IMR-90 (cell line): Measurements from ENCODE around the gene GSTO1. TPM values are rescaled to one million over a fixed set of nuclear protein-coding genes. Genes with fewer than 3 reads are reported as not detected.

Source experiments
- ATAC-seq: fragments of 200-7000 bp; cut with Tn5 transposase; 2 replicates; pipeline ENCODE4 v1.9.1; 2020; ENCODE audit warnings: low read depth, mild to moderate bottlenecking, moderate library complexity
- BruUV-seq: library from RNA; stranded (reverse); fragments of 400-500 nt; replicated peaks from 2 replicates; lab custom pipeline; 2021; lab: Mats Ljungman, UMichigan
- CTCF ChIA-PET: fragments of 300-600 bp; formaldehyde crosslinking; extraction: SDS; loops from one replicate; lab custom pipeline; 2021; ENCODE audit warnings: antibody characterized with exemption; lab: Yijun Ruan, JAX
- POLR2A ChIA-PET: fragments of 300-600 bp; sonication (Branson Sonifier 250); formaldehyde crosslinking; loops from one replicate; lab custom pipeline; 2022; ENCODE audit warnings: antibody characterized with exemption; ENCODE audit not compliant: unreplicated experiment; lab: Charles Lee
- DNase-seq: peaks from one replicate; pipeline ENCODE4 v3.0.0; 2013
- H2AFZ ChIP-seq: replicated peaks from 2 replicates; pipeline ENCODE3; 2013; ENCODE audit warnings: low read length, mild to moderate bottlenecking; ENCODE audit not compliant: poor library complexity
- H2AK5ac ChIP-seq: 2 replicates; pipeline ENCODE4 v1.6.1; 2013; ENCODE audit warnings: low read depth, low read length, inconsistent platforms
- H2AK9ac ChIP-seq: replicated peaks from 2 replicates; pipeline ENCODE3; 2013; ENCODE audit warnings: mild to moderate bottlenecking, low read depth, low read length, moderate library complexity; ENCODE audit not compliant: poor library complexity
- H2BK120ac ChIP-seq: 2 replicates; pipeline ENCODE4 v1.6.1; 2013; ENCODE audit warnings: low read depth, low read length, inconsistent platforms
- H2BK15ac ChIP-seq: 3 replicates; pipeline ENCODE4 v1.6.1; 2013; ENCODE audit warnings: low read depth, low read length, inconsistent platforms
- H2BK20ac ChIP-seq: 2 replicates; pipeline ENCODE4 v1.6.1; 2013; ENCODE audit warnings: low read depth, mild to moderate bottlenecking, inconsistent platforms, low read length, moderate library complexity
- H2BK5ac ChIP-seq: 2 replicates; pipeline ENCODE4 v1.6.1; 2013; ENCODE audit warnings: mild to moderate bottlenecking, low read depth, low read length, inconsistent platforms; ENCODE audit not compliant: poor library complexity, severe bottlenecking
- H3K14ac ChIP-seq: replicated peaks from 2 replicates; pipeline ENCODE4 v1.6.1; 2013; ENCODE audit warnings: low read depth, low read length, inconsistent platforms
- H3K18ac ChIP-seq: 2 replicates; pipeline ENCODE4 v1.6.1; 2013; ENCODE audit warnings: low read depth, low read length, control low read depth
- H3K23ac ChIP-seq: 2 replicates; pipeline ENCODE4 v1.6.1; 2013; ENCODE audit warnings: low read depth, low read length, inconsistent platforms
- H3K27ac ChIP-seq: 2 replicates; pipeline ENCODE4 v1.5.1; 2013; ENCODE audit warnings: mild to moderate bottlenecking, control low read depth, low read length; ENCODE audit not compliant: insufficient read depth
- H3K27me3 ChIP-seq: 2 replicates; pipeline ENCODE4 v1.6.1; 2013; ENCODE audit warnings: low read length; ENCODE audit not compliant: control insufficient read depth, insufficient read depth
- H3K36me3 ChIP-seq: 2 replicates; pipeline ENCODE4 v1.6.1; 2013; ENCODE audit warnings: low read length, mixed read lengths; ENCODE audit not compliant: control insufficient read depth, insufficient read depth
- H3K4ac ChIP-seq: 2 replicates; pipeline ENCODE4 v1.6.1; 2013; ENCODE audit warnings: low read depth, low read length, inconsistent platforms
- H3K4me1 ChIP-seq: 2 replicates; pipeline ENCODE4 v1.6.1; 2013; ENCODE audit warnings: low read length, mixed read lengths; ENCODE audit not compliant: control insufficient read depth, insufficient read depth
- H3K4me2 ChIP-seq: 2 replicates; pipeline ENCODE4 v1.6.1; 2013; ENCODE audit warnings: low read depth, mild to moderate bottlenecking, control low read depth, low read length, moderate library complexity
- H3K4me3 ChIP-seq: 2 replicates; pipeline ENCODE4 v1.5.1; 2013; ENCODE audit warnings: low read depth, mild to moderate bottlenecking, control low read depth, low read length, moderate library complexity; ENCODE audit not compliant: insufficient read depth
- H3K56ac ChIP-seq: 2 replicates; pipeline ENCODE4 v1.6.1; 2013; ENCODE audit warnings: low read length, inconsistent platforms; ENCODE audit not compliant: insufficient read depth; ENCODE audit errors: extremely low read depth
- H3K79me1 ChIP-seq, 2 experiments: 2 replicates each; pipeline ENCODE4 v1.6.1; 2013; ENCODE audit warnings: low read length in 2 of 2, inconsistent platforms in 1 of 2, low read depth in 1 of 2
- H3K9ac ChIP-seq: 2 replicates; pipeline ENCODE4 v1.6.1; 2013; ENCODE audit warnings: low read depth, low read length, control low read depth
- H3K9me1 ChIP-seq: 2 replicates; pipeline ENCODE4 v1.6.1; 2013; ENCODE audit warnings: low read length, inconsistent platforms; ENCODE audit not compliant: insufficient read depth
- H3K9me3 ChIP-seq: 2 replicates; pipeline ENCODE4 v1.6.1; 2013; ENCODE audit warnings: low read length; ENCODE audit not compliant: control insufficient read depth, insufficient read depth
- H4K20me1 ChIP-seq: 2 replicates; pipeline ENCODE4 v1.6.1; 2013; ENCODE audit warnings: low read length, inconsistent platforms; ENCODE audit not compliant: insufficient read depth
- H4K5ac ChIP-seq: 2 replicates; pipeline ENCODE4 v1.6.1; 2013; ENCODE audit warnings: mild to moderate bottlenecking, low read depth, low read length, control low read depth
- H4K8ac ChIP-seq, 2 experiments: 2 replicates each; pipeline ENCODE4 v1.6.1; 2013; ENCODE audit warnings: low read depth in 2 of 2, low read length in 2 of 2, control low read depth in 1 of 2, inconsistent platforms in 1 of 2
- H4K91ac ChIP-seq: 2 replicates; pipeline ENCODE4 v1.6.1; 2013; ENCODE audit warnings: low read depth, low read length, inconsistent platforms; ENCODE audit not compliant: insufficient read depth
- MAFK ChIP-seq: IDR thresholded peaks from 2 replicates; pipeline ENCODE4 v1.6.1; 2012; ENCODE audit warnings: low read depth, low read length, improper control_type of control experiment
- WGBS, 2 experiments: methylation state at CpG; one replicate each; pipeline versions ENCODE4 v1.1.5 to v1.1.7; 2013; ENCODE audit warnings: missing lambda C conversion rate in 2 of 2; ENCODE audit not compliant: insufficient read length in 1 of 2; ENCODE audit errors: extremely low coverage in 2 of 2; 5-methylcytosine and 5-hydroxymethylcytosine counted together
- dilution Hi-C: fragments of 300-500 bp; cut with HindIII; formaldehyde crosslinking; loops from one replicate; pipeline ENCODE4 v1.14.3; 2018; ENCODE audit warnings: low sequenced_read_pairs; ENCODE audit not compliant: unreplicated experiment
- in situ Hi-C: fragments of 300-500 bp; cut with MboI; formaldehyde crosslinking; loops from 3 replicates; pipeline ENCODE4 v1.14.3; 2019; ENCODE audit warnings: low sequenced_read_pairs, inconsistent platforms, mixed read lengths
- intact Hi-C: fragments of 100-400 bp; cut with micrococcal nuclease; formaldehyde crosslinking; loops from 2 replicates; pipeline ENCODE4 v1.10.0; 2022
- polyA plus RNA-seq, 3 experiments: library from polyadenylated mRNA; depleted of rRNA; stranded (reverse); fragments of >200 nt; gene quantifications; 2 replicates each; pipeline ENCODE4 v1.2.3, GENCODE V29; 2012; ENCODE audit warnings: low replicate concordance in 1 of 3
- total RNA-seq: library from RNA; depleted of rRNA; stranded (reverse); fragments of >200 nt; gene quantifications from 2 replicates; pipeline ENCODE4 v1.2.3, GENCODE V29; 2012

GSTO1 gene
- total and polyA plus RNA-seq, 2 of the 4 experiments (the other 2 are of a cell fraction) = 186 to 258 TPM

DNA sequence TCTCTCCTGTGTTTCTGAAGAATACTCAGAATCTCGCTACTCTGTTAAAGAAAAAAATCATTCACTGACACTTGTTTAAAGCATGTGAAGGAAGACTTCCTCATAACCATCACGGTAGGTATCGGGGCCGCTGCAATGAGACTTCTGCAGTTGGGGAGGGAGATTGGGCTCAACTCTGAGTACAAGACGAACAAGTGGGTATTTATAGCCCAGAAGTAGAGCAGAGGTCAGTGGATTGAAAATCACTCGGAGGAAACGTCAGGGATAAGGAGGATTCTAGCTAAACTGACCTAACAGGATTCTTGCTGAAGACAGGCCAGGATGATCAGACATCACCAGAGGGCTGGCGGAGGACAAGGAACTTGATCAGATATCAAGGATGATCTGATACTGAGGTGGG, 50.2 kb downstream of the GSTO1 start:
- Histone ChIP-seq H2BK5ac (no peak overlapping the region), H3K9ac (no peak overlapping the region), H4K20me1 (peaks cover 12% of the 10 kb centered on the region), H4K91ac (no peak overlapping the region; the same call in 1 of the 2 replicates), H3K14ac (0 out of 2 replicates have a peak overlapping the region, but pooled peaks have one; percentile 11), H2AK5ac (peak overlapping the region; percentile 26; the same call in 1 of the 2 replicates), H3K23ac (no peak overlapping the region), H3K18ac (no peak overlapping the region), H3K9me1 (peaks cover 22% of the 10 kb centered on the region; the same call in 1 of the 2 replicates), H2BK15ac (no peak overlapping the region), H3K27me3 (no peaks in the 10 kb centered on the region), H3K27ac (no peak overlapping the region), H2BK20ac (no peak overlapping the region), H3K36me3 (peaks cover 2% of the 10 kb centered on the region; the same call in 1 of the 2 replicates), H2BK120ac (no peak overlapping the region), H2AFZ (no peak overlapping the region), H4K5ac (no peak overlapping the region), H3K4me2 (no peak overlapping the region), H3K4ac (peak overlapping the region; percentile 13; the same call in 1 of the 2 replicates), H3K4me1 (peaks cover 13% of the 10 kb centered on the region), H2AK9ac (no peak overlapping the region), H3K9me3 (no peaks in the 10 kb centered on the region), H3K79me1 (peaks cover 3 to 42% of the 10 kb centered on the region in 2 experiments; a peak in 3 of 4 replicates), H3K4me3 (no peak overlapping the region), H3K56ac (no peak overlapping the region), H4K8ac (no peak overlapping the region)
- DNase-seq (peak; percentile 1), ATAC-seq (no peak)
- WGBS, 2 experiments = 74% methylated on average over 3 of the region's 8 CpGs; no CpG with 5 or more reads in 1 of the 2 experiments
- CTCF ChIA-PET = interaction anchor here (1.2 to 2.0 kb wide), 8 partner anchors 9 to 46 kb away, joined by 3 to 9 read pairs (median 5); no protein-coding TSS in a partner anchor
- POLR2A ChIA-PET = no interaction called here
- in situ Hi-C loops = no loop called here
- no peak for TF ChIP-seq MAFK
- intact Hi-C loops = loop anchor here (1.0 kb wide), 2 partner anchors 33 to 45 kb away; partner anchors contain the start of gene ITPRIP
- dilution Hi-C loops = no loop called here
- BruUV-seq = no TSS peak
